ENCODE data around the gene SNTG2. TPM values are rescaled to one million over a fixed set of nuclear protein-coding genes. Genes with fewer than 3 reads are reported as not detected.

Gene SNTG2
- total RNA-seq, 1 donor from 2014 or later = 23.2 TPM

DNA sequence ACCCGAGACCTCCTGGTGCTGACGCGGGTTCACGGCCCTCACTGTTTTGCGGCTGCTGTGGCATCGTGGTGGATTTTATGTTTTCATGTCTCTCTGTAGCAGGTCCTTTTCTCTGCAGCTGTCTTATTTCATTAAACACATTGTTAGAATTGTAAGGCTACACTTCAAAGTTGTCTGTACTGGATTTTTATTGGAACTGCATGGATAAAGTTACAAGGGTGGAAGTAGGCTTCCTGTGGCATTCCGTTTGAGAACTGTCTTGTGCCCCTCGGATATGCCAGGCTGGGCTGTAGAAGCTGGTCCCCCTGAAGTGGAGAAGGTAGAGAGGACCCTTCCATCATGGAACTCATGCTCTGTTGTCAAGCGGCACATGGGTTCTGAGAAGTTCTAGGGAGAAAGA is 127.3 kb downstream of the SNTG2 start:
- Mint-ChIP-seq H3K4me1 (ENCODE audit: unreplicated experiment) (peaks cover 3% of the 10 kb centered on the region), H3K36me3 (ENCODE audit: low read depth, unreplicated experiment) (no peaks in the 10 kb centered on the region), H3K27ac (ENCODE audit: unreplicated experiment) (no peak overlapping the region), H3K27me3 (ENCODE audit: unreplicated experiment) (peaks cover 2% of the 10 kb centered on the region), H3K4me3 (ENCODE audit: unreplicated experiment) (no peak overlapping the region), H3K9me3 (ENCODE audit: unreplicated experiment) (no peaks in the 10 kb centered on the region)
- DNase-seq (ENCODE audit: low spot score) = no peak
- TF ChIP-seq, protein P1, sequence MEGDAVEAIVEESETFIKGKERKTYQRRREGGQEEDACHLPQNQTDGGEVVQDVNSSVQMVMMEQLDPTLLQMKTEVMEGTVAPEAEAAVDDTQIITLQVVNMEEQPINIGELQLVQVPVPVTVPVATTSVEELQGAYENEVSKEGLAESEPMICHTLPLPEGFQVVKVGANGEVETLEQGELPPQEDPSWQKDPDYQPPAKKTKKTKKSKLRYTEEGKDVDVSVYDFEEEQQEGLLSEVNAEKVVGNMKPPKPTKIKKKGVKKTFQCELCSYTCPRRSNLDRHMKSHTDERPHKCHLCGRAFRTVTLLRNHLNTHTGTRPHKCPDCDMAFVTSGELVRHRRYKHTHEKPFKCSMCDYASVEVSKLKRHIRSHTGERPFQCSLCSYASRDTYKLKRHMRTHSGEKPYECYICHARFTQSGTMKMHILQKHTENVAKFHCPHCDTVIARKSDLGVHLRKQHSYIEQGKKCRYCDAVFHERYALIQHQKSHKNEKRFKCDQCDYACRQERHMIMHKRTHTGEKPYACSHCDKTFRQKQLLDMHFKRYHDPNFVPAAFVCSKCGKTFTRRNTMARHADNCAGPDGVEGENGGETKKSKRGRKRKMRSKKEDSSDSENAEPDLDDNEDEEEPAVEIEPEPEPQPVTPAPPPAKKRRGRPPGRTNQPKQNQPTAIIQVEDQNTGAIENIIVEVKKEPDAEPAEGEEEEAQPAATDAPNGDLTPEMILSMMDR (IDR thresholded peaks at IDR 0.05; ENCODE audit: unreplicated experiment) = no peak

DNA sequence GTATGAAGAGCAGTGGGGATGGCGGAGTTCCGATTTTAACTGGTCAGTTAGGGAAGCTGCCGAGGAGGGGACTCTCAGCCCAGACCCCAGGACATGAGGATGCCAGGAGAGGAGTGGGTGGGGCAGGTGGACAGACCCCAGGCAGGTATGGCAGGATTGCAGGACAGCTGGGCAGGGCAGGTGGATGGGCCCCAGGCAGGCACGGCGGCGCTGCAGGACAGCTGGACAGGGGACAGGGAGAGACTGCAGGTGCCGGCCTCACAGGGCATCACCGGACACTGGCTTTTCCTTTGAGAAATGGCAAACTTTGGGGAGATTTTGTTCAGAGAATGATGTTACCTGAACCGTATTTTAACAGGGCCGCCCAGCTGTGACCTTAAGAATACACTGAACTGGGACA is 127.7 kb downstream of the SNTG2 start:
- H3K27ac Mint-ChIP-seq (ENCODE audit: unreplicated experiment) = no peak overlapping the region
- H3K27me3 Mint-ChIP-seq (ENCODE audit: unreplicated experiment) = peaks cover 2% of the 10 kb centered on the region
- no peak for DNase-seq (ENCODE audit: low spot score)
- no peak overlapping the region for H3K4me3 Mint-ChIP-seq (ENCODE audit: unreplicated experiment)
- TF ChIP-seq, protein P1 (IDR thresholded peaks at IDR 0.05; ENCODE audit: unreplicated experiment) = no peak
- H3K4me1 Mint-ChIP-seq (ENCODE audit: unreplicated experiment) = peaks cover 3% of the 10 kb centered on the region
- no peaks in the 10 kb centered on the region for H3K9me3 Mint-ChIP-seq (ENCODE audit: unreplicated experiment)
- H3K36me3 Mint-ChIP-seq (ENCODE audit: low read depth, unreplicated experiment) = no peaks in the 10 kb centered on the region

DNA sequence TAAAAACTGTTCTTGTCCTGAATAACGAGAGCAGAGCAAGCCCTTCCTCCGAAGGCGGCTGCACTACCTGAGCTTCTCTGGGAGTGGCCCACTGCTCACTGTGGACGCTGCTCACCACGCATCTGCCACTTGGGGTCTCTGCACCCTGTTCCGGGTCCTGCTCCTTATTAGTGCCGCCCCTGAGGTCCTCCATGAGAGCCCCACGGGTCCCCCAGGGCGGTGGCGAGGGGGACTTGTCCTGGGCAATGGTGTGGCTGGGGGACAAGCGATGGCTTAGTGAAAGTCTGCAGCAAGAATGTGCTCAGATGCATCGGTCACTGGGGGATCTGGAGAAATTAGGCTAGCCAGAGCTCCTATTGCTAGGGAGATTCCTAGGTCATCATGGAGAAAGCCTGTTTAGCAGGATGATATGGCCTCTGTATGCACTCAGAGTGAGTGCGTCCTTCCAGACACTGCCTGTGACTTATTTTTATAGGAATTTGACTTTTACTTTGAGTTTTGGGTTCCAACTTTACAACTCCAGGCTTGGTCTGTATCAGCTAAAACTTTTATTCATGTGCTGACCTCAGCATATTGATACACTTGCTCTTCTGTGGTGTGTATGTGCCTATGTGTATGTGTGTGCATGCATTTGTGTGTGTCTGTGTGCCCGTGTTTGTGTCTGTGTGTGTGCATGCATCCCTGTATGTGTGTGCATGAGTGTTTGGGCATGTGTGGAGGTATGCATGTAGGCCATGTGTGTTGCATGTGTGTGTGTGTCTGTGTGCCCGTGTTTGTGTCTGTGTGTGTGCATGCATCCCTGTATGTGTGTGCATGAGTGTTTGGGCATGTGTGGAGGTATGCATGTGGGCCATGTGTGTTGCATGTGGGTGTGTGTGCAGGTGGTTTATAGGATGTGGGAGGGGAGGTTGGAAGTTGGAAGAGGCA is 129.5 kb downstream of the SNTG2 start:
- H3K36me3 Mint-ChIP-seq (ENCODE audit: low read depth, unreplicated experiment) = no peaks in the 10 kb centered on the region
- no peak for DNase-seq (ENCODE audit: low spot score)

DNA sequence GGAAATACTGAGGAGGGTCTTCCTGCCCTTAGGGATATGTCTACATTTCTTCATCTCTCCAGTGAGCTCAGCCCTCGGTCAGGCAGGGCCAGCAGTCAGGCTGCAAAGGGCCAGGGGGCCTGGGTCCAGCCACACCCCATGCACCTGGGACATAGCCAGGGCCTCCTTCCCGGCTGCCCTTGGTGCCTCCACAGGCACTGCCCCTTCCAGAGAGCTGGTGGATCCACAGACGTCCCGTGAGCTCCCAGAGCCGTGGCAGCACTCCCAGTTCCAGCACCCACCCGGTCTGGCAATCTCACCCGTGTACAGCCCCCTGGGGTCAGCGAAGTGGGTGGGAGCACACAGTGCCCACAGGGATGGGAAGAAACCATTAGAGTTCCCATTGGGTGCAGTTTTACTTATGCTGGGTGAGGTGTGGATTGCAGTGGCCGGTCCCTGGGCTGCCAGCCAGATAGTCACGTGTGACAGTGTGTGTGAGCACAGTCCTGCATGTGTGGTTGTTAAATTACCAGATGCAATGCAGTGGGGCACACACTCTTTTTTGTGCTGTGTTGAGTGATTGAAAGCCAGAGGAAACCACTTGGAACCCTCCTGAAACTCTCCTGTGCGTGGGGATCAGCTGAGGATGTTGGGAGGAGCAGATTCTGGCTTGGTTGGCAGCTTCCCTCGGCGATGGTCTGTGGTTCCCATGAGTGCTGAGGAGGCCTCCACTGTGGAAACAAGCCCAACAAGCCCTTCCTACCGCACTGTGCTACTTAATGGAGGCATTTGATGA is 131.0 kb downstream of the SNTG2 start:
- DNase-seq (ENCODE audit: low spot score) = no peak
- TF ChIP-seq, protein P1 (IDR thresholded peaks at IDR 0.05; ENCODE audit: unreplicated experiment) = no peak
- no peak overlapping the region for H3K4me3 Mint-ChIP-seq (ENCODE audit: unreplicated experiment)
- peaks cover 3% of the 10 kb centered on the region for H3K4me1 Mint-ChIP-seq (ENCODE audit: unreplicated experiment)
- H3K36me3 Mint-ChIP-seq (ENCODE audit: low read depth, unreplicated experiment) = no peaks in the 10 kb centered on the region
- no peaks in the 10 kb centered on the region for H3K9me3 Mint-ChIP-seq (ENCODE audit: unreplicated experiment)
- peaks cover 6% of the 10 kb centered on the region for H3K27me3 Mint-ChIP-seq (ENCODE audit: unreplicated experiment)
- no peak overlapping the region for H3K27ac Mint-ChIP-seq (ENCODE audit: unreplicated experiment)

More for the DNA sequence above, 129.5 kb downstream of the SNTG2 start:
- Mint-ChIP-seq H3K4me3 (ENCODE audit: unreplicated experiment) (no peak overlapping the region), H3K27me3 (ENCODE audit: unreplicated experiment) (peaks cover 6% of the 10 kb centered on the region), H3K9me3 (ENCODE audit: unreplicated experiment) (no peaks in the 10 kb centered on the region), H3K4me1 (ENCODE audit: unreplicated experiment) (peaks cover 3% of the 10 kb centered on the region), H3K27ac (ENCODE audit: unreplicated experiment) (no peak overlapping the region)
- TF ChIP-seq, protein P1 (IDR thresholded peaks at IDR 0.05; ENCODE audit: unreplicated experiment) = no peak

Data from endothelial cell (in vitro differentiated cells).